ENCODE data around the gene ARHGAP45. TPM values are rescaled to one million over a fixed set of nuclear protein-coding genes. Genes with fewer than 3 reads are reported as not detected.

ARHGAP45 gene
- total and polyA plus RNA-seq, 12 donors = 1.6 to 75.4 (median 30.9) TPM

GRCh38 chr19:1055886-1056620, 10.9 kb upstream of the ARHGAP45 start:
- no peak overlapping the region for H3K27ac ChIP-seq
- intact Hi-C loops (cut with DNase I) = no loop called here
- H3K4me3 ChIP-seq = no peak overlapping the region
- no peaks in the 10 kb centered on the region for H3K36me3 ChIP-seq (replicated peaks in 1 of 2)
- DNase-seq = no peak
- TF ChIP-seq POLR2A (IDR thresholded peaks at IDR 0.05) (no peak), CTCF (IDR thresholded peaks at IDR 0.05) (no peak)
- H3K4me1 ChIP-seq (replicated peaks in 1 of 2) = no peaks in the 10 kb centered on the region
- H3K27me3 ChIP-seq = no peaks in the 10 kb centered on the region
- WGBS, 4 donors = 96 to 98% (median 97%) methylated on average over 11 to 20 of the region's 20 CpGs
- H3K9me3 ChIP-seq (replicated peaks in 1 of 3) = peaks cover 0 to 22% (median 0%) of the 10 kb centered on the region in 3 donors

GRCh38 chr19:1057176-1057855, 9.7 kb upstream of the ARHGAP45 start:
- WGBS, 4 donors = 43 to 57% (median 54%) methylated on average over 3 of the region's 3 CpGs
- no peak for DNase-seq
- intact Hi-C loops (cut with DNase I) = no loop called here
- Histone ChIP-seq H3K36me3 (replicated peaks in 1 of 2) (no peaks in the 10 kb centered on the region), H3K4me3 (no peak overlapping the region), H3K9me3 (replicated peaks in 1 of 3) (peaks cover 0 to 22% (median 0%) of the 10 kb centered on the region in 3 donors), H3K4me1 (replicated peaks in 1 of 2) (no peaks in the 10 kb centered on the region), H3K27me3 (no peaks in the 10 kb centered on the region), H3K27ac (no peak overlapping the region)
- TF ChIP-seq POLR2A (IDR thresholded peaks at IDR 0.05) = no peak
- TF ChIP-seq CTCF (IDR thresholded peaks at IDR 0.05) = peak in 2 of 6 experiments; percentile 9 to 10

- no peak overlapping the region for H3K4me3 ChIP-seq
- no peak for DNase-seq
- H3K36me3 ChIP-seq (replicated peaks in 1 of 2) = no peaks in the 10 kb centered on the region
- H3K27me3 ChIP-seq = no peaks in the 10 kb centered on the region
- no peaks in the 10 kb centered on the region for H3K4me1 ChIP-seq (replicated peaks in 1 of 2)
- H3K27ac ChIP-seq = no peak overlapping the region
- H3K9me3 ChIP-seq (replicated peaks in 1 of 3) = peaks cover 0 to 22% (median 0%) of the 10 kb centered on the region in 3 donors
- intact Hi-C loops (cut with DNase I) = no loop called here
- WGBS, 4 donors = 93 to 100% (median 96%) methylated on average over 5 of the region's 5 CpGs
- TF ChIP-seq POLR2A (IDR thresholded peaks at IDR 0.05) (no peak), CTCF (IDR thresholded peaks at IDR 0.05) (no peak)
These were observed 8.9 kb upstream of the ARHGAP45 start for GRCh38 chr19:1058112-1058511.

- 76 to 86% (median 81%) methylated on average over 4 to 5 of the region's 5 CpGs; no CpG with 5 or more reads in 1 of the 4 donors for WGBS, 4 donors
These were observed 6.3 kb upstream of the ARHGAP45 start for GRCh38 chr19:1060689-1061088.

More at GRCh38 chr19:1060689-1061088, 6.3 kb upstream of the ARHGAP45 start:
- peaks cover 0 to 22% (median 0%) of the 10 kb centered on the region in 3 donors for H3K9me3 ChIP-seq (replicated peaks in 1 of 3)
- intact Hi-C loops (cut with DNase I) = no loop called here
- H3K4me1 ChIP-seq (replicated peaks in 1 of 2) = peaks cover 0 to 8% of the 10 kb centered on the region in 2 donors
- no peaks in the 10 kb centered on the region for H3K27me3 ChIP-seq
- TF ChIP-seq CTCF (IDR thresholded peaks at IDR 0.05) (no peak), POLR2A (IDR thresholded peaks at IDR 0.05) (no peak)
- DNase-seq = no peak
- H3K4me3 ChIP-seq = no peak overlapping the region
- no peaks in the 10 kb centered on the region for H3K36me3 ChIP-seq (replicated peaks in 1 of 2)
- H3K27ac ChIP-seq = no peak overlapping the region
